HEK293 (cell line): ENCODE measurements around the gene PRKAG2.

Source experiments
- CTCF ChIA-PET: fragments of 350-600 bp; formaldehyde crosslinking; extraction: SDS; loops from one replicate; lab custom pipeline; 2021; ENCODE audit warnings: antibody characterized with exemption; lab: Yijun Ruan, JAX
- POLR2A ChIA-PET: fragments of 300-600 bp; formaldehyde crosslinking; extraction: SDS; loops from one replicate; lab custom pipeline; 2020; ENCODE audit warnings: antibody characterized with exemption, inconsistent platforms; lab: Yijun Ruan, JAX
- H3K27ac ChIP-seq: fragments of 200-500 bp; sonication (Bioruptor generic); 2 replicates; pipeline ENCODE4 v1.5.1; 2014; ENCODE audit warnings: low read depth, low read length, control low read depth, inconsistent platforms; ENCODE audit errors: extremely low read depth
- H3K36me3 ChIP-seq, 2 experiments: fragments of 200-500 bp in 1 of 2; sonication (Bioruptor generic) in 1 of 2; 1 replicate in 1 of 2; 2 replicates in 1 of 2; pipeline ENCODE4 v1.5.1; 2014 to 2017; ENCODE audit warnings: inconsistent platforms in 2 of 2, low read length in 2 of 2; ENCODE audit not compliant: control insufficient read depth in 2 of 2, insufficient read depth in 1 of 2
- H3K4me1 ChIP-seq: fragments of 200-500 bp; sonication (Bioruptor generic); 2 replicates; pipeline ENCODE4 v1.5.1; 2014; ENCODE audit warnings: mild to moderate bottlenecking, low read length, inconsistent platforms; ENCODE audit not compliant: control insufficient read depth, insufficient read depth
- H3K4me3 ChIP-seq: 2 replicates; pipeline ENCODE4 v1.5.1; 2011; ENCODE audit warnings: low read depth, mild to moderate bottlenecking, control low read depth, low read length, moderate library complexity
- H3K9me3 ChIP-seq: fragments of 200-500 bp; sonication (Bioruptor generic); 2 replicates; pipeline ENCODE4 v1.5.1; 2014; ENCODE audit warnings: low read depth, low read length, inconsistent platforms; ENCODE audit not compliant: control insufficient read depth, insufficient read depth
- ATF2 ChIP-seq: fragments of 450-650 bp; formaldehyde crosslinking; IDR thresholded peaks from 2 replicates; pipeline ENCODE4 v1.5.1; 2016; ENCODE audit warnings: missing biosample characterization, missing genetic modification characterization, low read depth
- IKZF3 ChIP-seq: fragments of 450-650 bp; IDR thresholded peaks from 2 replicates; pipeline ENCODE4 v1.5.0; 2018; ENCODE audit warnings: missing biosample characterization, mild to moderate bottlenecking, missing genetic modification characterization, moderate library complexity
- PRDM6 ChIP-seq: fragments of 450-650 bp; formaldehyde crosslinking; IDR thresholded peaks from 2 replicates; pipeline ENCODE4 v1.5.1; 2017; ENCODE audit warnings: missing biosample characterization, missing genetic modification characterization
- RBAK ChIP-seq: fragments of 450-650 bp; formaldehyde crosslinking; IDR thresholded peaks from 2 replicates; pipeline ENCODE4 v1.5.1; 2016; ENCODE audit warnings: missing biosample characterization, missing genetic modification characterization
- SCRT2 ChIP-seq: fragments of 450-650 bp; formaldehyde crosslinking; IDR thresholded peaks from 2 replicates; pipeline ENCODE4 v1.5.1; 2016; ENCODE audit warnings: missing biosample characterization, missing genetic modification characterization
- SETDB1 ChIP-seq: IDR thresholded peaks from one replicate; pipeline ENCODE4 v1.6.1; 2017; ENCODE audit warnings: mild to moderate bottlenecking, low read length, moderate library complexity, mixed read lengths; ENCODE audit not compliant: insufficient read length
- TRIM28 ChIP-seq: IDR thresholded peaks from 2 replicates; pipeline ENCODE4 v1.6.1; 2011; ENCODE audit warnings: low read length, control low read depth, borderline replicate concordance
- WT1 ChIP-seq: fragments of 450-650 bp; formaldehyde crosslinking; IDR thresholded peaks from 2 replicates; pipeline ENCODE4 v1.5.1; 2016; ENCODE audit warnings: missing biosample characterization, missing genetic modification characterization
- YY2 ChIP-seq: fragments of 450-650 bp; formaldehyde crosslinking; IDR thresholded peaks from 2 replicates; pipeline ENCODE4 v1.5.1; 2016; ENCODE audit warnings: missing biosample characterization, missing genetic modification characterization
- ZIC2 ChIP-seq: fragments of 450-650 bp; formaldehyde crosslinking; IDR thresholded peaks from 2 replicates; pipeline ENCODE4 v1.5.1; 2016; ENCODE audit warnings: missing biosample characterization, missing genetic modification characterization
- ZNF19 ChIP-seq: fragments of 450-650 bp; formaldehyde crosslinking; IDR thresholded peaks from 2 replicates; pipeline ENCODE4; 2016; ENCODE audit warnings: missing biosample characterization, missing genetic modification characterization, low read depth
- ZNF24 ChIP-seq: fragments of 450-650 bp; formaldehyde crosslinking; IDR thresholded peaks from 2 replicates; pipeline ENCODE4 v1.5.1; 2016; ENCODE audit warnings: missing biosample characterization, missing genetic modification characterization
- ZNF37A ChIP-seq: fragments of 450-650 bp; IDR thresholded peaks from 2 replicates; pipeline ENCODE4 v1.5.1; 2018; ENCODE audit warnings: missing biosample characterization, missing genetic modification characterization
- ZNF404 ChIP-seq: fragments of 450-650 bp; formaldehyde crosslinking; IDR thresholded peaks from 2 replicates; pipeline ENCODE4 v1.5.1; 2017; ENCODE audit warnings: missing biosample characterization, missing genetic modification characterization
- ZNF510 ChIP-seq: fragments of 450-650 bp; formaldehyde crosslinking; IDR thresholded peaks from 2 replicates; pipeline ENCODE4 v1.5.1; 2018; ENCODE audit warnings: mild to moderate bottlenecking, missing genetic modification characterization, missing biosample characterization; ENCODE audit not compliant: insufficient replicate concordance
- ZNF548 ChIP-seq: fragments of 450-650 bp; formaldehyde crosslinking; IDR thresholded peaks from 2 replicates; pipeline ENCODE4 v1.5.1; 2016; ENCODE audit warnings: missing biosample characterization, missing genetic modification characterization
- ZNF549 ChIP-seq: fragments of 450-650 bp; IDR thresholded peaks from 2 replicates; pipeline ENCODE4 v1.5.1; 2018; ENCODE audit warnings: missing biosample characterization, missing genetic modification characterization, mild to moderate bottlenecking, inconsistent platforms, moderate library complexity
- ZNF561 ChIP-seq: fragments of 450-650 bp; IDR thresholded peaks from 2 replicates; pipeline ENCODE4 v1.5.1; 2018; ENCODE audit warnings: missing biosample characterization, missing genetic modification characterization, borderline replicate concordance
- ZNF707 ChIP-seq: fragments of 450-650 bp; formaldehyde crosslinking; IDR thresholded peaks from 2 replicates; pipeline ENCODE4 v1.5.1; 2016; ENCODE audit warnings: missing biosample characterization, missing genetic modification characterization
- ZNF776 ChIP-seq: fragments of 450-650 bp; formaldehyde crosslinking; IDR thresholded peaks from 2 replicates; pipeline ENCODE4 v1.5.0; 2017; ENCODE audit warnings: missing biosample characterization, missing genetic modification characterization, borderline replicate concordance
- ZNF777 ChIP-seq: fragments of 450-650 bp; formaldehyde crosslinking; IDR thresholded peaks from 2 replicates; pipeline ENCODE4 v1.5.1; 2017; ENCODE audit warnings: missing biosample characterization, missing genetic modification characterization, borderline replicate concordance
- ZXDB ChIP-seq: fragments of 450-650 bp; formaldehyde crosslinking; IDR thresholded peaks from 2 replicates; pipeline ENCODE4 v1.5.1; 2016; ENCODE audit warnings: missing biosample characterization, missing genetic modification characterization
- TF ChIP-seq, protein P1 (sequence below): fragments of 450-650 bp; formaldehyde crosslinking; IDR thresholded peaks from 2 replicates; pipeline ENCODE4 v1.5.1; 2016; ENCODE audit warnings: missing biosample characterization, missing genetic modification characterization
- TF ChIP-seq, protein P2 (sequence below): fragments of 450-650 bp; formaldehyde crosslinking; IDR thresholded peaks from 2 replicates; pipeline ENCODE4 v1.5.1; 2016; ENCODE audit warnings: missing biosample characterization, missing genetic modification characterization
- TF ChIP-seq, protein P3 (sequence below): fragments of 450-650 bp; formaldehyde crosslinking; IDR thresholded peaks from 2 replicates; pipeline ENCODE4 v1.5.1; 2016; ENCODE audit warnings: missing biosample characterization, missing genetic modification characterization

PRKAG2 gene

DNA sequence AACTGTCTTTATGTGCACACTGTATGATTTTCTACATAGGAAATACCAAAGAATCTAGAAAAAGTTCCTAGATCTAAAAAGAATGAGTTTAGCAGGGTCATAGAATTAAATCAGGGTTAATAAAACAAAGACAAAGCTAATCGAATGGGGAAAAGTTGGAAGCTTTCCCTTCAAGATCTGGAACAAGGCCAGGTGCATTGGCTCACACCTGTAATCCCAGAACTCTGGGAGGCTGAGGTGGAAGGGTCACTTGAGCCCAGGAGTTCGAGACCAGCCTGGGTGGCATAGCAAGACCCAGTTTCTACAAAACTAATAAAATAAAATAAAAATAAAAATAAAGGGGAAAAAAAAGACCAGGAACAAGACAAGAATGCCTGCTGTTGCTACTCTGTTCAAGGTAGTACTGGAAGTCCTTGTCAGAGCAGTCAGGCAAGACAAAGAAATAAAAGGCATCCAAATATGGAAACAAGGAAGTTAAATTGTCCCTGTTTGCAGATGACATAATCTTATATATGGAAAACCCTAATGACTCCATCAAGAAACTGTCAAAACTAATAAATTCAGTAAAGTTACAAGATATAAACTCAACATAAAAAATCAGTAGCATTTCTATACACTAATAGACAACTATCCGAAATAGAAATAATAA lies 281.1 kb downstream of the PRKAG2 start (continued):
- TF ChIP-seq PRDM6 (tag by site-specific recombination) (peak; percentile 49; the same call in 1 of the 2 replicates), ATF2 (0 out of 2 replicates have a peak, but pooled peaks have one; percentile 11)

GRCh38 chr7:151592868-151593486 lies 283.9 kb downstream of the PRKAG2 start:
- CTCF ChIA-PET = interaction anchor here (1.2 kb wide), 1 partner anchor 14 kb away, joined by 3 read pairs; no protein-coding TSS in a partner anchor

GRCh38 chr7:151592330-151592729 lies 284.6 kb downstream of the PRKAG2 start:
- TF ChIP-seq RBAK (tag by site-specific recombination) = no peak
- TF ChIP-seq SETDB1 = no peak
- no peak for TF ChIP-seq ZNF19 (tag by site-specific recombination)
- TF ChIP-seq, protein P1, sequence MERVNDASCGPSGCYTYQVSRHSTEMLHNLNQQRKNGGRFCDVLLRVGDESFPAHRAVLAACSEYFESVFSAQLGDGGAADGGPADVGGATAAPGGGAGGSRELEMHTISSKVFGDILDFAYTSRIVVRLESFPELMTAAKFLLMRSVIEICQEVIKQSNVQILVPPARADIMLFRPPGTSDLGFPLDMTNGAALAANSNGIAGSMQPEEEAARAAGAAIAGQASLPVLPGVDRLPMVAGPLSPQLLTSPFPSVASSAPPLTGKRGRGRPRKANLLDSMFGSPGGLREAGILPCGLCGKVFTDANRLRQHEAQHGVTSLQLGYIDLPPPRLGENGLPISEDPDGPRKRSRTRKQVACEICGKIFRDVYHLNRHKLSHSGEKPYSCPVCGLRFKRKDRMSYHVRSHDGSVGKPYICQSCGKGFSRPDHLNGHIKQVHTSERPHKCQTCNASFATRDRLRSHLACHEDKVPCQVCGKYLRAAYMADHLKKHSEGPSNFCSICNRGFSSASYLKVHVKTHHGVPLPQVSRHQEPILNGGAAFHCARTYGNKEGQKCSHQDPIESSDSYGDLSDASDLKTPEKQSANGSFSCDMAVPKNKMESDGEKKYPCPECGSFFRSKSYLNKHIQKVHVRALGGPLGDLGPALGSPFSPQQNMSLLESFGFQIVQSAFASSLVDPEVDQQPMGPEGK (tag by site-specific recombination) = no peak
- no peak for TF ChIP-seq SCRT2 (tag by site-specific recombination)
- no peak for TF ChIP-seq ZNF549 (tag by site-specific recombination)
- TF ChIP-seq ZNF777 (tag by site-specific recombination) = no peak
- TF ChIP-seq ZNF37A (tag by site-specific recombination) = no peak
- TF ChIP-seq, protein P2, sequence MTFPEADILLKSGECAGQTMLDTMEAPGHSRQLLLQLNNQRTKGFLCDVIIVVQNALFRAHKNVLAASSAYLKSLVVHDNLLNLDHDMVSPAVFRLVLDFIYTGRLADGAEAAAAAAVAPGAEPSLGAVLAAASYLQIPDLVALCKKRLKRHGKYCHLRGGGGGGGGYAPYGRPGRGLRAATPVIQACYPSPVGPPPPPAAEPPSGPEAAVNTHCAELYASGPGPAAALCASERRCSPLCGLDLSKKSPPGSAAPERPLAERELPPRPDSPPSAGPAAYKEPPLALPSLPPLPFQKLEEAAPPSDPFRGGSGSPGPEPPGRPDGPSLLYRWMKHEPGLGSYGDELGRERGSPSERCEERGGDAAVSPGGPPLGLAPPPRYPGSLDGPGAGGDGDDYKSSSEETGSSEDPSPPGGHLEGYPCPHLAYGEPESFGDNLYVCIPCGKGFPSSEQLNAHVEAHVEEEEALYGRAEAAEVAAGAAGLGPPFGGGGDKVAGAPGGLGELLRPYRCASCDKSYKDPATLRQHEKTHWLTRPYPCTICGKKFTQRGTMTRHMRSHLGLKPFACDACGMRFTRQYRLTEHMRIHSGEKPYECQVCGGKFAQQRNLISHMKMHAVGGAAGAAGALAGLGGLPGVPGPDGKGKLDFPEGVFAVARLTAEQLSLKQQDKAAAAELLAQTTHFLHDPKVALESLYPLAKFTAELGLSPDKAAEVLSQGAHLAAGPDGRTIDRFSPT (tag by site-specific recombination) = no peak
- TF ChIP-seq YY2 (tag by site-specific recombination) = no peak
- TF ChIP-seq ZNF707 (tag by site-specific recombination) = no peak
- TF ChIP-seq ZNF24 (tag by site-specific recombination) = no peak
- TF ChIP-seq ZNF404 (tag by site-specific recombination) = no peak
- TF ChIP-seq ZNF776 = no peak
- TF ChIP-seq, protein P3, sequence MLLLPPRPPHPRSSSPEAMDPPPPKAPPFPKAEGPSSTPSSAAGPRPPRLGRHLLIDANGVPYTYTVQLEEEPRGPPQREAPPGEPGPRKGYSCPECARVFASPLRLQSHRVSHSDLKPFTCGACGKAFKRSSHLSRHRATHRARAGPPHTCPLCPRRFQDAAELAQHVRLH (tag by site-specific recombination) = no peak
- TF ChIP-seq ZXDB (tag by site-specific recombination) = no peak
- H3K36me3 ChIP-seq = peaks cover 0 to 27% of the 10 kb centered on the region in 2 experiments; a peak in 1 of 3 replicates
- ChIA-PET POLR2A (no interaction called here), CTCF (interaction anchor here (1.2 kb wide), 1 partner anchor 13 kb away, joined by 3 read pairs; no protein-coding TSS in a partner anchor)
- H3K9me3 ChIP-seq = no peaks in the 10 kb centered on the region
- no peak overlapping the region for H3K4me3 ChIP-seq
- no peak overlapping the region for H3K27ac ChIP-seq
- H3K4me1 ChIP-seq = no peaks in the 10 kb centered on the region

More at GRCh38 chr7:151592868-151593486, 283.9 kb downstream of the PRKAG2 start:
- H3K4me3 ChIP-seq = no peak overlapping the region
- H3K9me3 ChIP-seq = no peaks in the 10 kb centered on the region
- no peaks in the 10 kb centered on the region for H3K4me1 ChIP-seq
- H3K27ac ChIP-seq = no peak overlapping the region
- TF ChIP-seq ZNF548 (tag by site-specific recombination) (no peak), ZIC2 (no peak), ZNF561 (tag by site-specific recombination) (no peak), ZNF510 (no peak), IKZF3 (no peak), TRIM28 (no peak), WT1 (tag by site-specific recombination) (no peak)
- POLR2A ChIA-PET = no interaction called here
- H3K36me3 ChIP-seq = peaks cover 0 to 23% of the 10 kb centered on the region in 2 experiments; a peak in 1 of 3 replicates
